DOHH2 (cell line): Measurements from ENCODE around the gene MPPED1.

Source experiments
- EZH2phosphoT487 ChIP-seq: fragments of 200-600 bp; sonication (generic); IDR thresholded peaks from 2 replicates; pipeline ENCODE4 v1.6.1; 2017; ENCODE audit warnings: borderline replicate concordance, mild to moderate bottlenecking, antibody characterized with exemption, low read length, moderate library complexity, mixed read lengths
- TF ChIP-seq, protein P1 (sequence below): fragments of 200-600 bp; sonication (generic); IDR thresholded peaks from one replicate; pipeline ENCODE4 v1.5.1; 2014; ENCODE audit warnings: antibody characterized with exemption, mild to moderate bottlenecking, low read depth, low read length; ENCODE audit not compliant: poor library complexity, severe bottlenecking

DNA sequence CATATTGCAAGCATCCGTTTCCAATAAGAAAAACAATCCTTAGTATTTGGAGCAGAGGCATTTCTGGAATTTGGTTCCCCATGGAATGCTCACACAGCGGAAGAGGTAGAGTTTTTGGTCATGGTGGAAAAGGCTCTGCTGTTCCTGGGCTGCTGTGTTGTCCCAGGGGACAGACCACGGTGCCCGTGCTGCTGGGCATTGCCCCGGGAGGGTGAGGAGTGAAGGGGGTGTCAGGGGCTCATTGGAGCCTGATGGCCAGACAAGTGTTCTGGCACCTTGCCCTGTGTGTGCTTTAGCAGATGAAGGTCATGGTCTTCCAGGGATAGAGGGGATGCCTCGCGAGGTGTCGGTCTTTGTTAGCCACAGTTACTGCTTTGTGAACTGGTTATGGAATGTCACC, 61.2 kb downstream of the MPPED1 start:
- TF ChIP-seq, protein P1, sequence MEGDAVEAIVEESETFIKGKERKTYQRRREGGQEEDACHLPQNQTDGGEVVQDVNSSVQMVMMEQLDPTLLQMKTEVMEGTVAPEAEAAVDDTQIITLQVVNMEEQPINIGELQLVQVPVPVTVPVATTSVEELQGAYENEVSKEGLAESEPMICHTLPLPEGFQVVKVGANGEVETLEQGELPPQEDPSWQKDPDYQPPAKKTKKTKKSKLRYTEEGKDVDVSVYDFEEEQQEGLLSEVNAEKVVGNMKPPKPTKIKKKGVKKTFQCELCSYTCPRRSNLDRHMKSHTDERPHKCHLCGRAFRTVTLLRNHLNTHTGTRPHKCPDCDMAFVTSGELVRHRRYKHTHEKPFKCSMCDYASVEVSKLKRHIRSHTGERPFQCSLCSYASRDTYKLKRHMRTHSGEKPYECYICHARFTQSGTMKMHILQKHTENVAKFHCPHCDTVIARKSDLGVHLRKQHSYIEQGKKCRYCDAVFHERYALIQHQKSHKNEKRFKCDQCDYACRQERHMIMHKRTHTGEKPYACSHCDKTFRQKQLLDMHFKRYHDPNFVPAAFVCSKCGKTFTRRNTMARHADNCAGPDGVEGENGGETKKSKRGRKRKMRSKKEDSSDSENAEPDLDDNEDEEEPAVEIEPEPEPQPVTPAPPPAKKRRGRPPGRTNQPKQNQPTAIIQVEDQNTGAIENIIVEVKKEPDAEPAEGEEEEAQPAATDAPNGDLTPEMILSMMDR, result no peak
- no peak for TF ChIP-seq EZH2phosphoT487
